ENCODE results near the gene NUP93.
"Not testable (repeated sequence)": the region's sequence is repeated elsewhere in the genome, so short reads cannot be mapped to it uniquely, and the experiment has no call there.

NUP93 gene

GRCh38 chr16:56708525-56709442 is 21.1 kb upstream of the NUP93 start:
- no peak for DNase-seq (ENCODE audit: low read depth in 1 of 2, low spot score in 1 of 2)

- no peak for DNase-seq (ENCODE audit: low read depth in 1 of 2, low spot score in 1 of 2)
Observed at GRCh38 chr16:56709443-56710040, 20.4 kb upstream of the NUP93 start.

- DNase-seq (ENCODE audit: low read depth in 1 of 2, low spot score in 1 of 2) = no peak
Observed at GRCh38 chr16:56710181-56710737, 19.7 kb upstream of the NUP93 start.

- DNase-seq (ENCODE audit: low read depth in 1 of 2, low spot score in 1 of 2) = no peak
Observed at GRCh38 chr16:56711862-56712261, 18.1 kb upstream of the NUP93 start.

- DNase-seq (ENCODE audit: low read depth in 1 of 2, low spot score in 1 of 2) = no peak
Observed at GRCh38 chr16:56713794-56714193, 16.1 kb upstream of the NUP93 start.

- no peak for DNase-seq (ENCODE audit: low read depth in 1 of 2, low spot score in 1 of 2)
Observed at GRCh38 chr16:56715126-56715525, 14.8 kb upstream of the NUP93 start.

- no peak for DNase-seq (ENCODE audit: low read depth in 1 of 2, low spot score in 1 of 2)
Observed at GRCh38 chr16:56716761-56717160, 13.2 kb upstream of the NUP93 start.

GRCh38 chr16:56717532-56717931 is 12.4 kb upstream of the NUP93 start:
- not testable (repeated sequence) for DNase-seq (ENCODE audit: low read depth in 1 of 2, low spot score in 1 of 2)

GRCh38 chr16:56722200-56722842 is 7.6 kb upstream of the NUP93 start:
- no peak for DNase-seq (ENCODE audit: low read depth in 1 of 2, low spot score in 1 of 2)

GRCh38 chr16:56724191-56724590 is 5.7 kb upstream of the NUP93 start:
- no peak for DNase-seq (ENCODE audit: low read depth in 1 of 2, low spot score in 1 of 2)

- no peak for DNase-seq (ENCODE audit: low read depth in 1 of 2, low spot score in 1 of 2)
Observed at GRCh38 chr16:56726283-56726682, 3.6 kb upstream of the NUP93 start.

GRCh38 chr16:56726926-56727325 is 3.0 kb upstream of the NUP93 start:
- DNase-seq (ENCODE audit: low read depth in 1 of 2, low spot score in 1 of 2) = no peak

GRCh38 chr16:56728027-56728426 is 1.9 kb upstream of the NUP93 start:
- no peak for DNase-seq (ENCODE audit: low read depth in 1 of 2, low spot score in 1 of 2)

GRCh38 chr16:56728980-56729734 is 772 bp upstream of the NUP93 start:
- DNase-seq (ENCODE audit: low read depth in 1 of 2, low spot score in 1 of 2) = no peak

- no peak for DNase-seq (ENCODE audit: low read depth in 1 of 2, low spot score in 1 of 2)
Observed at GRCh38 chr16:56732366-56732765, 2.4 kb downstream of the NUP93 start.

GRCh38 chr16:56732832-56733231 is 2.9 kb downstream of the NUP93 start:
- DNase-seq (ENCODE audit: low read depth in 1 of 2, low spot score in 1 of 2) = peak in 1 of 2 donors; percentile 45

- no peak for DNase-seq (ENCODE audit: low read depth in 1 of 2, low spot score in 1 of 2)
Observed at GRCh38 chr16:56734429-56734828, 4.5 kb downstream of the NUP93 start.

- no peak for DNase-seq (ENCODE audit: low read depth in 1 of 2, low spot score in 1 of 2)
Observed at GRCh38 chr16:56736476-56736875, 6.5 kb downstream of the NUP93 start.

- DNase-seq (ENCODE audit: low read depth in 1 of 2, low spot score in 1 of 2) = no peak
Observed at GRCh38 chr16:56737539-56737938, 7.6 kb downstream of the NUP93 start.

- no peak for DNase-seq (ENCODE audit: low read depth in 1 of 2, low spot score in 1 of 2)
Observed at GRCh38 chr16:56738221-56738620, 8.3 kb downstream of the NUP93 start.

- DNase-seq (ENCODE audit: low read depth in 1 of 2, low spot score in 1 of 2) = not testable (repeated sequence)
Observed at GRCh38 chr16:56739378-56739777, 9.4 kb downstream of the NUP93 start.
